Psoas muscle (tissue), 8 donors: ENCODE measurements around the gene PKN3. TPM values are rescaled to one million over a fixed set of nuclear protein-coding genes. Genes with fewer than 3 reads are reported as not detected.

Source experiments
- ATAC-seq, 4 donors: fragments of 200-7000 bp; cut with Tn5 transposase; one replicate each; pipeline ENCODE4 v1.9.1; 2020; ENCODE audit warnings: moderate library complexity in 3 of 4, mild to moderate bottlenecking in 2 of 4
- DNase-seq, 2 donors: peaks; one replicate each; pipeline ENCODE4 v3.0.0-alpha.2; 2020
- H3K27ac ChIP-seq: fragments of 200-600 bp; one replicate; pipeline ENCODE4 v1.8.0; 2022
- H3K27me3 ChIP-seq, 3 donors: fragments of 200-600 bp in 1 of 3; one replicate each; pipeline versions ENCODE4 v1.6.1 to v1.8.0; 2013 to 2022; ENCODE audit warnings: low read length in 2 of 3, mild to moderate bottlenecking in 2 of 3, moderate library complexity in 1 of 3; ENCODE audit not compliant: insufficient read depth in 3 of 3
- H3K36me3 ChIP-seq, 2 donors: fragments of 200-600 bp in 1 of 2; one replicate each; pipeline versions ENCODE4 v1.6.1 to v1.8.0; 2013 to 2022; ENCODE audit warnings: low read depth in 1 of 2, mild to moderate bottlenecking in 1 of 2, moderate library complexity in 1 of 2; ENCODE audit not compliant: insufficient read depth in 1 of 2
- H3K4me1 ChIP-seq: fragments of 200-600 bp; one replicate; pipeline ENCODE4 v1.8.0; 2022
- H3K4me3 ChIP-seq: fragments of 200-600 bp; one replicate; pipeline ENCODE4 v1.8.0; 2022; ENCODE audit warnings: mild to moderate bottlenecking
- H3K9me3 ChIP-seq: fragments of 200-600 bp; one replicate; pipeline ENCODE4 v1.8.0; 2022
- WGBS, 3 donors: extraction: QIAGEN DNeasy Blood & Tissue Kit; methylation state at CpG; one replicate each; pipeline versions ENCODE4 v1.1.6 to v1.1.7; 2013; 5-methylcytosine and 5-hydroxymethylcytosine counted together
- intact Hi-C, 2 donors: fragments of 100-400 bp; cut with DNase I; formaldehyde crosslinking; loops; one replicate each; pipeline versions ENCODE4 v1.11.0 to v1.14.2; 2022
- polyA plus RNA-seq, 3 donors: library from polyadenylated mRNA; stranded (reverse); fragments of 200-250 nt; gene quantifications; one replicate each; pipeline ENCODE4 v1.2.3, GENCODE V29; 2013
- total RNA-seq, 4 donors: library from RNA; stranded (reverse); fragmentation: NEBNext Ultra II Directional in 2 of 4; extraction: Animal tissue kit (Norgen Biotek cat#: 25700) in 2 of 4; gene quantifications; one replicate each; pipeline versions ENCODE4 v1.2.1 to v1.2.4, GENCODE V29; 2021 to 2023
- TF ChIP-seq, protein P1 (sequence below): fragments of 200-600 bp; IDR thresholded peaks from one replicate; pipeline ENCODE4 v1.8.0; 2022; ENCODE audit warnings: antibody characterized with exemption
- donor health status: healthy with polysubstance abuse.
- donor health status: DM: no; HTN: no; CAD: no; lungs with moderate emphysema.
- donor health status: Bipolar disorder and iron deficiency.
- donor health status: healthy.
- donor health status: DM: yes; HTN: yes; CAD: no.
- donor health status: DM: no; HTN: no; CAD: no.
- donor health status: DM: no; HTN: no; CAD: no.
- donor health status: DM: yes; HTN: yes; CAD: no.

PKN3 gene
- total and polyA plus RNA-seq, 7 donors = 2.6 to 5.0 (median 3.3) TPM

DNA sequence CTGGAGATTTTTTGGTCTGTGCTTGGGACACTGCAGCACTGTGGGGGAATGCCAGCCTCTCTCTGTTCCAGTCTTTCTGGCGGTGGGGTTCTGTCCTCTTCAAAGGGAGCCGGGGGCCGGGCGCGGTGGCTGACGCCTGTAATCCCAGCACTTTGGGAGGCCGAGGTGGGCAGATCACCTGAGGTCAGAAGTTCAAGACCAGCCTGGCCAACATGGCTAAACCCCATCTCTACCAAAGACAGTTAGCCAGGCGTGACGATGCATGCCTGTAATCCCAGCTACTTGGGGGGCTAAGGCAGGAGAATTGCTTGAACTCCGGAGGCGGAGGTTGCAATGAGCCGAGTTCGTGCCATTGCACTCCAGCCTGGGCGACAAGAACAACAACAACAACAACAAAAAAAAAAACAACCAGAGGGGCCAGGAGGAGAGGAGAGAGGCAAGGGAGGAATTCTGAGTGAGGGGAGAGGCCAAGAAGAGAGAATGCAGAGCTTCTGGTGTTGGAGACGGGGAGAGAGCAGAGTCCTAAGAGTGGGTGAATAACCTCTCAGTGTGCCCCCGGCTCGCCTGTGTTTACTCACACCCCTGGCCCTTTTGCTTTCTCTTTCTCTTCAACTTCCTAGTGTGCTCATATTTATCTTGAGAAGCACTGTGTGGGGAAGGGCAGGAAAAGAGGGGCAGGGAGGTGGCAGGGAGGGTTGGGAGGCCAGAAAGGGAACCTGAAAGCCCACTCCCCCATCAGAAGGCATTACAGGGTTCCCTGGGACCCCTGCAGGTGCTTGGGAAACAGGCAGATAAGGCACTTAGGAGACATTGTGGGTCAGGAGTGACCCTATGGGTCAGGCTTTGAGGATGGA is 16.4 kb upstream of the PKN3 start:
- Histone ChIP-seq H3K27ac (no peak overlapping the region), H3K36me3 (peaks cover 0 to under 1% of the 10 kb centered on the region in 2 donors), H3K9me3 (no peaks in the 10 kb centered on the region), H3K4me3 (no peak overlapping the region), H3K27me3 (no peaks in the 10 kb centered on the region), H3K4me1 (peaks cover 4% of the 10 kb centered on the region)
- WGBS, 3 donors = 79 to 83% (median 81%) methylated on average over 16 to 17 of the region's 17 CpGs
- ATAC-seq (no peak), DNase-seq (no peak)
- intact Hi-C loops = no loop called here
- TF ChIP-seq, protein P1, sequence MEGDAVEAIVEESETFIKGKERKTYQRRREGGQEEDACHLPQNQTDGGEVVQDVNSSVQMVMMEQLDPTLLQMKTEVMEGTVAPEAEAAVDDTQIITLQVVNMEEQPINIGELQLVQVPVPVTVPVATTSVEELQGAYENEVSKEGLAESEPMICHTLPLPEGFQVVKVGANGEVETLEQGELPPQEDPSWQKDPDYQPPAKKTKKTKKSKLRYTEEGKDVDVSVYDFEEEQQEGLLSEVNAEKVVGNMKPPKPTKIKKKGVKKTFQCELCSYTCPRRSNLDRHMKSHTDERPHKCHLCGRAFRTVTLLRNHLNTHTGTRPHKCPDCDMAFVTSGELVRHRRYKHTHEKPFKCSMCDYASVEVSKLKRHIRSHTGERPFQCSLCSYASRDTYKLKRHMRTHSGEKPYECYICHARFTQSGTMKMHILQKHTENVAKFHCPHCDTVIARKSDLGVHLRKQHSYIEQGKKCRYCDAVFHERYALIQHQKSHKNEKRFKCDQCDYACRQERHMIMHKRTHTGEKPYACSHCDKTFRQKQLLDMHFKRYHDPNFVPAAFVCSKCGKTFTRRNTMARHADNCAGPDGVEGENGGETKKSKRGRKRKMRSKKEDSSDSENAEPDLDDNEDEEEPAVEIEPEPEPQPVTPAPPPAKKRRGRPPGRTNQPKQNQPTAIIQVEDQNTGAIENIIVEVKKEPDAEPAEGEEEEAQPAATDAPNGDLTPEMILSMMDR = no peak

DNA sequence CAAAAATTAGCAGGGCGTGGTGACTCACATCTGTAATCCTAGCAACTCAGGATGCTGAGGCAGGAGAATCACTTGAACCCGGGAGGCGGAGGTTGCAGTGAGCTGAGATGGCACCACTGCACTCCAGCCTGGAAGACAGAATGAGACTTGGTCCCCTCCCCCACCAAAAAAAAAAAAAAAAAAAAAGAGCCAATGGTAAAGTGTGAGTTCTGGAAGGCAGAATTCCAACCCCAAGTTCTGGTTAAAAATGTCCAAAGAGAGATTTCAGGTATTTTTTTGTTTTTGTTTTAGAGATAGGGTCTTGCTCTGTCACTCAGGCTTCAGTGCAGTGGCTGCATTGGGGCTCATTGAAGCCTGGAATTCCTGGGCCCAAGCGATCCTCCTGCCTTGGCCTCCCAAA is 14.8 kb upstream of the PKN3 start:
- WGBS, 3 donors = 93 to 99% (median 96%) methylated on average over 4 of the region's 4 CpGs
- no peak for ATAC-seq
- peaks cover 11% of the 10 kb centered on the region for H3K4me1 ChIP-seq

DNA sequence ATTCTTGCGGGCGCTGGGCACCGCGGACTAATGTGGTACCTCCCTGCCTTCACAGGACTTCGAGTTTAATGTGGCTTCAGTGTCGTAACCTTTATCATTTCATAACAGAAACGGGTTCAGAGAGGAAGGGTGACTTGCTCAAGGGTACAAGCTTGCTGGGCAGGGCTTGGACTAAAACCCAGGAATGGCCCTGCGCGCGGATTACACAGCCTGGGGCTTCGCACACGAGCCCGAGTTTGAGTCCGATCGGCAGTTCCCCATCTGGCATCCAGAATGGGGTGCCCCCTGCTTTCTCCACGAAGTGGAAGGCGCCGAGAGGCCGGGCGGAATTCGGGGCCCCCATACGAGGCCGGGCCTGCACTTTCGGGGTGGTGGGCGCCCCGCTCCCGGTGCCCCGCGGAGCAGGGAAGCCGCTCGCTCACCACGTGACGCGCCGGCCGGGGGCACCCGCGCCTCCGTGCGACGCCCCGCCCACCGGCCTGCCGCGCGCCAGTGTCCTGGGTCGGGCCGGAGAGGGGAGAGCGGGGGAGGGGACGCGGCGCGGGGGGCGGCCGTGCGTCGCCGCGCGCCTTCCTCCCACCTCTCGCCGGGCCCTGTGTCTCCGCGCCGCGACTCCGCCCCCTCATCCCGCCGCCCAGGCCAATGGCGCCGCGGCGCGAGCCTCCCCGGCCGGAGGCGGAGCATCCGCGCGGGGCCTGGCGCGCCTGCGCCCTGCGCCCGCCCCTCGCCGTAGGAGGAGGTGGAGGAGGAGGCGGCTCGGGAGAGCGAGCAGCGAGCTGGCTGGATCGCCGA is 13.6 kb upstream of the PKN3 start, which contains the start of gene SET:
Gene SET (plus strand): TSS at position 722 of the 792 bp plus-strand sequence. CDS start 361 bp downstream, outside the sequence.
- no peaks in the 10 kb centered on the region for H3K9me3 ChIP-seq
- H3K4me1 ChIP-seq = peaks cover 11% of the 10 kb centered on the region
- peak; percentile 96 to 97 (median 96) for ATAC-seq
- intact Hi-C loops = no loop called here
- peak; percentile 97 to 98 for DNase-seq
- peak within 1 kb of the TSS; percentile 90 for H3K4me3 ChIP-seq
- H3K36me3 ChIP-seq = peaks cover 0 to 29% of the 10 kb centered on the region in 2 donors
- TF ChIP-seq, protein P1 = no peak
- peak within 1 kb of the TSS; percentile 93 for H3K27ac ChIP-seq
- 3 to 5% (median 3%) methylated on average over 37 to 91 of the region's 93 CpGs for WGBS, 3 donors
- H3K27me3 ChIP-seq = no peaks in the 10 kb centered on the region

More for the DNA sequence above, 14.8 kb upstream of the PKN3 start:
- DNase-seq = no peak
- TF ChIP-seq, protein P1 = no peak
- H3K36me3 ChIP-seq = peaks cover 0 to 16% of the 10 kb centered on the region in 2 donors
- intact Hi-C loops = no loop called here
- no peaks in the 10 kb centered on the region for H3K9me3 ChIP-seq
- no peak overlapping the region for H3K27ac ChIP-seq
- no peaks in the 10 kb centered on the region for H3K27me3 ChIP-seq
- no peak overlapping the region for H3K4me3 ChIP-seq

DNA sequence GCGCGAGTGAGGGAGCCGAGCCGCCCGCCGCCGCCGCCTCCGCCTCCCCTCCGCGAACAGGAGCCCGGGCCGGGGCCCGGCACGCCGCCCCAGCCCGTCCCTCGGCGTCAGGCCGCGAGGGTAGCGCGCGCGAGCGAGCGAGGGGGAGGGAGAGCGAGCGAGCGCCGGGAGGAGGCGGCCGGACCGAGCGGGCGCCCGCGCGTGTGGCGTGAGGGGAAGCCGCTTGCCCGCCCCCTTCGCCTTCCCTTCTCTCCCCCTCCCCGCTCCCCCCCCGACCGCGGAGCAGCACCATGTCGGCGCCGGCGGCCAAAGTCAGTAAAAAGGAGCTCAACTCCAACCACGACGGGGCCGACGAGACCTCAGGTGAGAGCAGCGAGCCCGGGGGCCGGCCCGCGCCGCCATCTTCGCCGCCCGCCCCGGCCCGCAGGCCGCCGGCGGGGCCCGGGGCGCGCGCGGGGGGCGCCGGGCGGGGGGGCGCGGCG is 13.0 kb upstream of the PKN3 start:
- H3K27ac ChIP-seq = peak overlapping the region; percentile 93
- peak overlapping the region; percentile 74 for H3K4me3 ChIP-seq
- TF ChIP-seq, protein P1 = no peak
- H3K36me3 ChIP-seq = peaks cover 0 to 35% of the 10 kb centered on the region in 2 donors
- no peaks in the 10 kb centered on the region for H3K27me3 ChIP-seq
- DNase-seq = peak; percentile 70 to 81
- intact Hi-C loops = no loop called here
- H3K4me1 ChIP-seq = peaks cover 11% of the 10 kb centered on the region
- 0 to 3% (median 0%) methylated on average over 26 to 79 of the region's 80 CpGs for WGBS, 3 donors
- no peaks in the 10 kb centered on the region for H3K9me3 ChIP-seq
- ATAC-seq = peak; percentile 31 to 45 (median 36)
